ENCODE results near the gene NEGR1. TPM values are rescaled to one million over a fixed set of nuclear protein-coding genes. Genes with fewer than 3 reads are reported as not detected.

Gene NEGR1
- total and polyA plus RNA-seq, 9 donors = 4.7 to 15.1 (median 9.1) TPM

GRCh38 chr1:71755441-71755840, 526.9 kb downstream of the NEGR1 start:
- Histone ChIP-seq H3K9me3 (no peaks in the 10 kb centered on the region), H3K36me3 (no peaks in the 10 kb centered on the region), H3K4me1 (ENCODE audit: insufficient read depth) (no peaks in the 10 kb centered on the region), H3K27me3 (no peaks in the 10 kb centered on the region), H3K27ac (no peak overlapping the region), H3K4me3 (no peak overlapping the region)
- WGBS, 3 donors = 86 to 100% (median 100%) methylated on average over 1 of the region's 1 CpG
- no peak for TF ChIP-seq CTCF (IDR thresholded peaks at IDR 0.05)
- TF ChIP-seq POLR2A (IDR thresholded peaks at IDR 0.05) = no peak
- no peak for TF ChIP-seq EP300 (IDR thresholded peaks at IDR 0.05)
- no peak for DNase-seq
- intact Hi-C loops (cut with DNase I) = no loop called here

- Histone ChIP-seq H3K9me3 (no peaks in the 10 kb centered on the region), H3K27ac (no peak overlapping the region), H3K36me3 (no peaks in the 10 kb centered on the region), H3K4me1 (ENCODE audit: insufficient read depth) (no peaks in the 10 kb centered on the region), H3K27me3 (no peaks in the 10 kb centered on the region), H3K4me3 (no peak overlapping the region)
- no peak for DNase-seq
- TF ChIP-seq CTCF (IDR thresholded peaks at IDR 0.05) (no peak), EP300 (IDR thresholded peaks at IDR 0.05) (no peak), POLR2A (IDR thresholded peaks at IDR 0.05) (no peak)
- 83 to 91% (median 89%) methylated on average over 4 of the region's 4 CpGs for WGBS, 3 donors
- intact Hi-C loops (cut with DNase I) = no loop called here
Observed at GRCh38 chr1:71753746-71754145, 528.6 kb downstream of the NEGR1 start.

GRCh38 chr1:71745326-71745725, 537.0 kb downstream of the NEGR1 start:
- no peak for DNase-seq
- intact Hi-C loops (cut with DNase I) = no loop called here

GRCh38 chr1:71743862-71744261, 538.5 kb downstream of the NEGR1 start:
- 36 to 45% (median 42%) methylated on average over 2 of the region's 2 CpGs for WGBS, 3 donors
- Histone ChIP-seq H3K4me3 (no peak overlapping the region), H3K27me3 (no peaks in the 10 kb centered on the region), H3K27ac (no peak overlapping the region), H3K36me3 (no peaks in the 10 kb centered on the region), H3K9me3 (no peaks in the 10 kb centered on the region), H3K4me1 (ENCODE audit: insufficient read depth) (no peaks in the 10 kb centered on the region)
- TF ChIP-seq EP300 (IDR thresholded peaks at IDR 0.05) (no peak), CTCF (IDR thresholded peaks at IDR 0.05) (no peak), POLR2A (IDR thresholded peaks at IDR 0.05) (no peak)
- DNase-seq = no peak
- intact Hi-C loops (cut with DNase I) = no loop called here

More at GRCh38 chr1:71745326-71745725, 537.0 kb downstream of the NEGR1 start:
- Histone ChIP-seq H3K27ac (no peak overlapping the region), H3K9me3 (no peaks in the 10 kb centered on the region), H3K4me1 (ENCODE audit: insufficient read depth) (no peaks in the 10 kb centered on the region), H3K36me3 (no peaks in the 10 kb centered on the region), H3K27me3 (no peaks in the 10 kb centered on the region), H3K4me3 (no peak overlapping the region)
- no peak for TF ChIP-seq POLR2A (IDR thresholded peaks at IDR 0.05)
- no peak for TF ChIP-seq CTCF (IDR thresholded peaks at IDR 0.05)
- no peak for TF ChIP-seq EP300 (IDR thresholded peaks at IDR 0.05)

GRCh38 chr1:71738910-71739309, 543.4 kb downstream of the NEGR1 start:
- Histone ChIP-seq H3K4me3 (no peak overlapping the region), H3K27me3 (no peaks in the 10 kb centered on the region), H3K36me3 (no peaks in the 10 kb centered on the region), H3K27ac (no peak overlapping the region), H3K9me3 (no peaks in the 10 kb centered on the region), H3K4me1 (ENCODE audit: insufficient read depth) (no peaks in the 10 kb centered on the region)
- WGBS, 3 donors = 79 to 90% (median 82%) methylated on average over 2 of the region's 2 CpGs
- no peak for DNase-seq
- intact Hi-C loops (cut with DNase I) = no loop called here
- TF ChIP-seq CTCF (IDR thresholded peaks at IDR 0.05) = no peak
- no peak for TF ChIP-seq POLR2A (IDR thresholded peaks at IDR 0.05)
- TF ChIP-seq EP300 (IDR thresholded peaks at IDR 0.05) = no peak

Measured in ovary (tissue), 9 donors.